Measurements from ENCODE around the gene L3MBTL2. TPM values are rescaled to one million over a fixed set of nuclear protein-coding genes. Genes with fewer than 3 reads are reported as not detected.

Gene L3MBTL2
- total RNA-seq, 2 donors from 2014 or later = 25.4 to 37.7 TPM

DNA sequence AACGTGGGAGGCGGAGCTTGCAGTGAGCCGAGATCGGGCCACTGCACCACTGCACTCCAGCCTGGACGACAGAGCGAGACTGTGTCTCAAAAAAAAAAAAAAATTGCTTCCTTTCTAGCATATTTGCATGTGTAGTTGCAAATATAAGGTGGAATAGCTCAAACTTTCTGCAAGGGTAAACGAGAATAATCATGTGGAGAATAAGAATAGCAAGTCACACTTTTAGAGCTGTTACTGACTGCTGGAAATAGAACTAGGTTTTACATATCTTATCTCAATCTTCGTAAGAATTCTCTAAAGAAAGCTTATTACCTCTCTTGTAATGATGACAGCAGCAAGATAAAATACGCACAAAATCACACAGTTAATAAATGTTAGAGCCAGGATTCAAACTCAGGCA lies 1.6 kb downstream of the L3MBTL2 start:
- 86% methylated on average over 9 of the region's 9 CpGs for WGBS
- no peaks in the 10 kb centered on the region for H3K4me1 ChIP-seq (replicated peaks)
- DNase-seq (ENCODE audit: low spot score) = no peak
- H3K27ac ChIP-seq = no peak overlapping the region
- TF ChIP-seq POLR2A (IDR thresholded peaks at IDR 0.05) = no peak
- no peak for TF ChIP-seq POLR2AphosphoS5 (IDR thresholded peaks at IDR 0.05)
- TF ChIP-seq, protein P1, sequence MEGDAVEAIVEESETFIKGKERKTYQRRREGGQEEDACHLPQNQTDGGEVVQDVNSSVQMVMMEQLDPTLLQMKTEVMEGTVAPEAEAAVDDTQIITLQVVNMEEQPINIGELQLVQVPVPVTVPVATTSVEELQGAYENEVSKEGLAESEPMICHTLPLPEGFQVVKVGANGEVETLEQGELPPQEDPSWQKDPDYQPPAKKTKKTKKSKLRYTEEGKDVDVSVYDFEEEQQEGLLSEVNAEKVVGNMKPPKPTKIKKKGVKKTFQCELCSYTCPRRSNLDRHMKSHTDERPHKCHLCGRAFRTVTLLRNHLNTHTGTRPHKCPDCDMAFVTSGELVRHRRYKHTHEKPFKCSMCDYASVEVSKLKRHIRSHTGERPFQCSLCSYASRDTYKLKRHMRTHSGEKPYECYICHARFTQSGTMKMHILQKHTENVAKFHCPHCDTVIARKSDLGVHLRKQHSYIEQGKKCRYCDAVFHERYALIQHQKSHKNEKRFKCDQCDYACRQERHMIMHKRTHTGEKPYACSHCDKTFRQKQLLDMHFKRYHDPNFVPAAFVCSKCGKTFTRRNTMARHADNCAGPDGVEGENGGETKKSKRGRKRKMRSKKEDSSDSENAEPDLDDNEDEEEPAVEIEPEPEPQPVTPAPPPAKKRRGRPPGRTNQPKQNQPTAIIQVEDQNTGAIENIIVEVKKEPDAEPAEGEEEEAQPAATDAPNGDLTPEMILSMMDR (IDR thresholded peaks at IDR 0.05) = no peak
- H3K4me3 ChIP-seq = no peak overlapping the region
- H3K27me3 ChIP-seq (replicated peaks; ENCODE audit: insufficient read depth) = no peaks in the 10 kb centered on the region
- H3K36me3 ChIP-seq = peaks cover 0 to 5% of the 10 kb centered on the region in 2 donors
- intact Hi-C loops (cut with DNase I) = no loop called here
- H3K9me3 ChIP-seq = no peaks in the 10 kb centered on the region

DNA sequence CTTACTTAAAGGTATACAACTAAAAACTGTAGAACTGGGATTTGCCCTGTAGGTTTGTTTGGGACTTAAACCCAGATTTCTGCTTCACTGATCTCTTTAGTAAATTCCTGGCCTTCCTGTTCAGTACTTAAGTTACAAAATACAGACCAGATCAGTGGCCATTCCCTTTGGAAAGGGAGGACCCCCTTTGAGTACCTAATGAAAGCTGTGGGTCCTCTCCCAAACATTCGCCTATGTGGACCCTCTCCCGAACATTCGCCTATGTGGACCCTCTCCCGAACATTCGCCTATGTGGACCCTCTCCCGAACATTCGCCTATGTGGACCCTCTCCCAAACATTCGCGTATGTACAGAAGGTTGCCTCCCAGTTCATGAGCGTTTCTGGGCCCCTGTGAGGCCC lies 10.3 kb downstream of the L3MBTL2 start:
- Histone ChIP-seq H3K27ac (no peak overlapping the region), H3K27me3 (replicated peaks; ENCODE audit: insufficient read depth) (no peaks in the 10 kb centered on the region), H3K9me3 (no peaks in the 10 kb centered on the region), H3K4me3 (no peak overlapping the region), H3K36me3 (peaks cover 0 to 3% of the 10 kb centered on the region in 2 donors), H3K4me1 (replicated peaks) (no peaks in the 10 kb centered on the region)
- DNase-seq (ENCODE audit: low spot score) = no peak
- intact Hi-C loops (cut with DNase I) = no loop called here
- WGBS = 99% methylated on average over 10 of the region's 10 CpGs
- TF ChIP-seq, protein P1 (IDR thresholded peaks at IDR 0.05) = no peak
- TF ChIP-seq POLR2AphosphoS5 (IDR thresholded peaks at IDR 0.05) (no peak), POLR2A (IDR thresholded peaks at IDR 0.05) (no peak)

DNA sequence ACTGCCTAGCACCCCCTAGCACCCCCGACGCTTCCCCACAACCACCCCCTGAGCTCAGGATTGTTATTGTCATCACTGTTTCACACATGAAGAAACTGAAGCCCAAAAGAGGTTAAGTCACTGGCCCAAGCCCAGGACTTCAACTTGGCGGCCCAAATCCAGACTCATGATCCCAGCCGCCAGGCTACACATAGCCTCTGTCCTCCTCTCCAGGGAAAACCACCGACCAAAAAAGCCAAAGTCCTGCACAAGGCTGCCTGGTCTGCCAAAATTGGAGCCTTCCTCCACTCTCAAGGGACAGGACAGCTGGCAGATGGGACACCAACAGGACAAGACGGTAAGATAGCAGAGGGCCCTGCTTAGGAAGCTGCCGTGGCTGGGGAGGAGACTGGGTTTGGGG lies 10.8 kb downstream of the L3MBTL2 start:
- no peak overlapping the region for H3K4me3 ChIP-seq
- H3K27ac ChIP-seq = no peak overlapping the region
- H3K36me3 ChIP-seq = peaks cover 0 to 2% of the 10 kb centered on the region in 2 donors
- 98% methylated on average over 7 of the region's 7 CpGs for WGBS
- no peaks in the 10 kb centered on the region for H3K4me1 ChIP-seq (replicated peaks)
- DNase-seq (ENCODE audit: low spot score) = no peak
- TF ChIP-seq, protein P1 (IDR thresholded peaks at IDR 0.05) = no peak
- TF ChIP-seq POLR2AphosphoS5 (IDR thresholded peaks at IDR 0.05) (no peak), POLR2A (IDR thresholded peaks at IDR 0.05) (no peak)
- H3K9me3 ChIP-seq = no peaks in the 10 kb centered on the region
- H3K27me3 ChIP-seq (replicated peaks; ENCODE audit: insufficient read depth) = no peaks in the 10 kb centered on the region
- intact Hi-C loops (cut with DNase I) = no loop called here

DNA sequence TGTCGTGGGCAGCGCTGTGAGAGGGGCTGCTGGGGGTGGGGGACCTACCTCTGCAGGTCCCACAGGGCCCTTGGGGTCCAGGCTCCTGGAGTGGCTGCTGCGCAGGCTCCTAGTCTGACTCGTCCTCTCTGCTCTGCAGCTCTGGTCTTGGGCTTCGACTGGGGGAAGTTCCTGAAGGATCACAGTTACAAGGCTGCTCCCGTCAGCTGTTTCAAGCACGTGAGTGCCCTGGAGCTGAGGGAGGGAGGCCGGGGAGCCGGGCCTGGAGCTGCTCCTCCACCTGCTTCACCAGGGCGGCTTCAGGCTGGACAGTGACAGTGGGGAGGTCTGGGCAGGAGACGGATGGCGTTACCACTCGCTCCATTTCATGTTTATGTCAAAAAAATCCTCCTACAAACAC lies 11.9 kb downstream of the L3MBTL2 start:
- Histone ChIP-seq H3K27me3 (replicated peaks; ENCODE audit: insufficient read depth) (no peaks in the 10 kb centered on the region), H3K27ac (peak overlapping the region; percentile 56 to 61), H3K4me3 (no peak overlapping the region), H3K4me1 (replicated peaks) (no peaks in the 10 kb centered on the region), H3K9me3 (no peaks in the 10 kb centered on the region), H3K36me3 (peaks cover 0 to 3% of the 10 kb centered on the region in 2 donors)
- 59% methylated on average over 11 of the region's 13 CpGs for WGBS
- DNase-seq (ENCODE audit: low spot score) = no peak
- TF ChIP-seq POLR2AphosphoS5 (IDR thresholded peaks at IDR 0.05) = no peak
- TF ChIP-seq POLR2A (IDR thresholded peaks at IDR 0.05) = no peak
- TF ChIP-seq, protein P1 (IDR thresholded peaks at IDR 0.05) = no peak
- intact Hi-C loops (cut with DNase I) = no loop called here

DNA sequence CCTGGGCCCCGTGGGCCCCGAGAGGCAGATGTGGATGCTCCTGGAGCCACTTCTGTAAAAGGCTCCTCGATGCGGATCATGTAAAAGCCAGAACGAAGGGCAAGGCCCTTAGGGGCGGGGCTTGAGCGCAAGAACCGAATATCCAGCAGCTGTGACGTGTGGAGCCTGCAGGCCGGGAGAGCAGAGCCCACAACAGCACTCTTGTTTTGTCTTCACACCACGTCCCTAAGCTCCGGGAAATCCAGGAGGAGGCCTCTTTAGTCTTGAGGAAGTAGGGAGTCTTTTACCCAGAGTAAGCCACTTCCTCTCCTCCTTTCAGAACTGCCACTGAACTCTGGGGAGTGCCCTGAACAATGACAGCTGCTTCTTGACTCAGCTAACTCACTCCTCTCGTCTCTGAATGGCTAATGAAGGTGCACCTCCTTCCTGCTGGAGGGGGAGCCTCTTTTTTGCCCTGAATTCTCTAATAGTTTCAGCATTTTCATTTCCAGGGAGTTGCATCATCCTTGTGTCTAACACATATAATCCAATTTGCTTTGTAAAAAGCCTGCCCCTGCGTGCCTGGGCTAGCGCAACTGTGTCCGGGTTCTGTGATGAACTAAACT lies 12.5 kb downstream of the L3MBTL2 start:
- WGBS = 32% methylated on average over 16 of the region's 16 CpGs
- TF ChIP-seq POLR2AphosphoS5 (IDR thresholded peaks at IDR 0.05) = peak; percentile 2
- TF ChIP-seq, protein P1 (IDR thresholded peaks at IDR 0.05) = no peak
- TF ChIP-seq POLR2A (IDR thresholded peaks at IDR 0.05) = peak; percentile 16
- H3K9me3 ChIP-seq = no peaks in the 10 kb centered on the region
- no peaks in the 10 kb centered on the region for H3K27me3 ChIP-seq (replicated peaks; ENCODE audit: insufficient read depth)
- H3K4me1 ChIP-seq (replicated peaks) = no peaks in the 10 kb centered on the region
- intact Hi-C loops (cut with DNase I) = no loop called here
- H3K27ac ChIP-seq = peak overlapping the region; percentile 56 to 61
- DNase-seq (ENCODE audit: low spot score) = peak; percentile 20
- H3K4me3 ChIP-seq = no peak overlapping the region
- peaks cover 0 to 3% of the 10 kb centered on the region in 2 donors for H3K36me3 ChIP-seq
